Astrocyte (in vitro differentiated cells and primary cell): ENCODE data around the gene NMRK1. TPM values are rescaled to one million over a fixed set of nuclear protein-coding genes. Genes with fewer than 3 reads are reported as not detected.
A peak's percentile ranks its signal among the peaks of the same experiment; 100 is the strongest.

Experiments
- DNase-seq: peaks from one replicate; pipeline ENCODE4 v3.0.0-alpha.2; 2010; ENCODE audit warnings: low read depth
- FAIRE-seq: peaks from 2 replicates; lab custom pipeline; 2011; peaks lifted over from hg19 to GRCh38; lab: Jason Lieb, UNC
- H2AFZ ChIP-seq: 2 replicates; pipeline ENCODE4 v1.6.0; 2012; ENCODE audit warnings: low read depth, low read length, inconsistent platforms
- H3K27ac ChIP-seq: 2 replicates; pipeline ENCODE4 v1.5.1; 2011; ENCODE audit warnings: low read depth, low read length, inconsistent platforms
- H3K27me3 ChIP-seq: 2 replicates; pipeline ENCODE4 v1.6.0; 2011; ENCODE audit warnings: low read length, inconsistent platforms; ENCODE audit not compliant: insufficient read depth
- H3K36me3 ChIP-seq: 2 replicates; pipeline ENCODE4 v1.5.1; 2011; ENCODE audit warnings: low read length, inconsistent platforms; ENCODE audit not compliant: insufficient read depth
- H3K4me1 ChIP-seq: 2 replicates; pipeline ENCODE4 v1.5.1; 2011; ENCODE audit warnings: low read length, inconsistent platforms; ENCODE audit not compliant: insufficient read depth
- H3K4me2 ChIP-seq: 2 replicates; pipeline ENCODE4 v1.6.0; 2012; ENCODE audit warnings: low read length, inconsistent platforms
- H3K4me3 ChIP-seq: 2 replicates; pipeline ENCODE4 v1.5.1; 2011; ENCODE audit warnings: low read depth, mild to moderate bottlenecking, low read length, inconsistent platforms; ENCODE audit not compliant: insufficient read depth
- H3K79me2 ChIP-seq: 2 replicates; pipeline ENCODE4 v1.6.0; 2012; ENCODE audit warnings: mild to moderate bottlenecking, low read length, inconsistent platforms; ENCODE audit not compliant: insufficient read depth
- H3K9ac ChIP-seq: 2 replicates; pipeline ENCODE4 v1.6.0; 2012; ENCODE audit warnings: mild to moderate bottlenecking, low read length, inconsistent platforms
- H3K9me3 ChIP-seq: 2 replicates; pipeline ENCODE4 v1.5.1; 2012; ENCODE audit warnings: low read depth, mild to moderate bottlenecking, low read length, inconsistent platforms; ENCODE audit not compliant: insufficient read depth
- H4K20me1 ChIP-seq: 2 replicates; pipeline ENCODE4 v1.6.0; 2012; ENCODE audit warnings: low read length, inconsistent platforms; ENCODE audit not compliant: insufficient read depth
- H3K27ac Mint-ChIP-seq: one replicate; pipeline ENCODE4 v1.8.0; 2021; ENCODE audit warnings: mild to moderate bottlenecking, mixed read lengths; ENCODE audit not compliant: unreplicated experiment
- H3K27me3 Mint-ChIP-seq: one replicate; pipeline ENCODE4 v1.8.0; 2021; ENCODE audit warnings: low read depth, mixed read lengths; ENCODE audit not compliant: unreplicated experiment
- H3K36me3 Mint-ChIP-seq: one replicate; pipeline ENCODE4 v1.8.0; 2021; ENCODE audit warnings: low read depth, mixed read lengths; ENCODE audit not compliant: unreplicated experiment
- H3K4me1 Mint-ChIP-seq: one replicate; pipeline ENCODE4 v1.8.0; 2021; ENCODE audit warnings: low read depth, mixed read lengths; ENCODE audit not compliant: unreplicated experiment
- H3K4me3 Mint-ChIP-seq: one replicate; pipeline ENCODE4 v1.8.0; 2021; ENCODE audit warnings: mild to moderate bottlenecking, moderate library complexity, mixed read lengths; ENCODE audit not compliant: unreplicated experiment
- H3K9me3 Mint-ChIP-seq: one replicate; pipeline ENCODE4 v1.8.0; 2021; ENCODE audit warnings: mild to moderate bottlenecking, mixed read lengths; ENCODE audit not compliant: unreplicated experiment
- CTCF ChIP-seq: IDR thresholded peaks from 2 replicates; pipeline ENCODE4 v1.5.1; 2011; ENCODE audit warnings: low read depth, mild to moderate bottlenecking, inconsistent platforms, low read length, moderate library complexity; ENCODE audit not compliant: insufficient read depth
- EZH2 ChIP-seq: IDR thresholded peaks from 2 replicates; pipeline ENCODE4 v1.6.1; 2012; ENCODE audit warnings: mild to moderate bottlenecking, low read length, inconsistent platforms; ENCODE audit not compliant: insufficient read depth
- total RNA-seq: library from RNA; stranded (reverse); gene quantifications from 2 replicates; pipeline ENCODE4 v1.2.1, GENCODE V29; 2021

Gene NMRK1
- total RNA-seq, 1 donor from 2014 or later: 15.2 TPM

- DNase-seq (peak; percentile 44), FAIRE-seq (no peak)
- Histone ChIP-seq H3K4me3 (no peak overlapping the region), H3K79me2 (no peaks in the 10 kb centered on the region), H3K4me2 (no peak overlapping the region), H3K4me1 (no peaks in the 10 kb centered on the region), H2AFZ (no peak overlapping the region), H3K9me3 (no peaks in the 10 kb centered on the region), H3K27ac (no peak overlapping the region), H3K9ac (no peak overlapping the region), H3K36me3 (peaks cover 13% of the 10 kb centered on the region), H3K27me3 (no peaks in the 10 kb centered on the region), H4K20me1 (no peaks in the 10 kb centered on the region)
- H3K27me3 Mint-ChIP-seq: no peaks in the 10 kb centered on the region
- no peak for TF ChIP-seq CTCF
- peaks cover 13% of the 10 kb centered on the region for H3K36me3 Mint-ChIP-seq
- peak overlapping the region; percentile 3 for H3K27ac Mint-ChIP-seq
- H3K9me3 Mint-ChIP-seq: no peaks in the 10 kb centered on the region
- H3K4me3 Mint-ChIP-seq: no peak overlapping the region
- peaks cover 6% of the 10 kb centered on the region for H3K4me1 Mint-ChIP-seq
Measured at GRCh38 chr9:75130621-75131230, 42.8 kb upstream of the NMRK1 start.

DNA sequence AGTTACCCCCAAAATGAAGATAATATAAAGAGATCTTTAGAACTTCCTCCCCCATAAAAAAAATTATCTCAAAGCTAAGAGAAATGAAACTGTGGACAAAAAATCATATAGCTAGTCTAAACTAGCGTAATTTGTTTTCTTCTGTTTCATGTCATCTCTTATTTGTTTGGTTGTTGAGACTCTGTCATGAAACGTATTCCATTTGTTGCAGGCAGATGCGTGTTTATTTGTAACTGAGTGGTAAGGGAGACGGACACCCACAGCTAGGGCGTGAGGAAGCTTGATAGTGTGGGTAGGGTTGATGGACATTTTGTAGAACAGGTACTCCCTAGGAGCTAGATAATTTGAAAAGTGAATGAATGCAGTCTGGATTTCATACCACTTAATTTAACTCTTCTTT, 42.2 kb upstream of the NMRK1 start:
- H3K4me3 ChIP-seq: no peak overlapping the region
- no peak overlapping the region for H3K4me2 ChIP-seq
- Mint-ChIP-seq H3K36me3 (peaks cover 10% of the 10 kb centered on the region), H3K4me3 (no peak overlapping the region), H3K9me3 (no peaks in the 10 kb centered on the region), H3K4me1 (peaks cover 6% of the 10 kb centered on the region), H3K27ac (no peak overlapping the region), H3K27me3 (no peaks in the 10 kb centered on the region)
- no peak overlapping the region for H3K27ac ChIP-seq
- FAIRE-seq (no peak), DNase-seq (no peak)
- no peak overlapping the region for H3K9ac ChIP-seq
- no peaks in the 10 kb centered on the region for H3K27me3 ChIP-seq
- TF ChIP-seq CTCF (no peak), EZH2 (no peak)
- H4K20me1 ChIP-seq: no peaks in the 10 kb centered on the region
- no peak overlapping the region for H2AFZ ChIP-seq
- peaks cover 12% of the 10 kb centered on the region for H3K36me3 ChIP-seq
- H3K9me3 ChIP-seq: no peaks in the 10 kb centered on the region
- no peaks in the 10 kb centered on the region for H3K4me1 ChIP-seq
- H3K79me2 ChIP-seq: no peaks in the 10 kb centered on the region

DNA sequence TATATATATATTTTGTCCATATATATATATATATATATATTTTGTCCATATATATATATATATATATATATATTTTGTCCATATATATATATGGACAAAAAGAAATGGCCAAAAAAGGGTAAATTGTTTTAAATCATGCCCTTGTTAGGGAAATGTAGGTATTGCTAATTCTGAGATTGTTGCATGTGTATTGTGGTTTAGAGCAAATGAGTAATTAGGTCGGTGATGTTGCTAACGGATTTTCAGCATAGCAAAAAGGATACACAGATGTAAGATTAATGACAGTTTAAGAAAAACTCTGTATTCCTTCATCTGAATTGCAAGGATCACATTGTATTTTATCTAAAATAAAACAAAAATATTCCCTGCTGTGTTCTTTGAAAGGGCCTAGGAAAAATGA, 40.6 kb upstream of the NMRK1 start:
- TF ChIP-seq EZH2 (no peak), CTCF (no peak)
- Histone ChIP-seq H3K27ac (no peak overlapping the region), H3K4me1 (no peaks in the 10 kb centered on the region), H3K36me3 (peaks cover 7% of the 10 kb centered on the region), H3K9me3 (no peaks in the 10 kb centered on the region), H3K27me3 (no peaks in the 10 kb centered on the region), H3K9ac (no peak overlapping the region), H3K4me3 (no peak overlapping the region), H3K4me2 (no peak overlapping the region), H4K20me1 (no peaks in the 10 kb centered on the region), H3K79me2 (peaks cover 2% of the 10 kb centered on the region), H2AFZ (no peak overlapping the region)
- Mint-ChIP-seq H3K27ac (no peak overlapping the region), H3K36me3 (peaks cover 10% of the 10 kb centered on the region), H3K9me3 (no peaks in the 10 kb centered on the region), H3K4me3 (no peak overlapping the region), H3K4me1 (peaks cover 6% of the 10 kb centered on the region), H3K27me3 (no peaks in the 10 kb centered on the region)
- no peak for FAIRE-seq
- no peak for DNase-seq
